ENCODE measurements around the gene CAMK2N2.

Gene CAMK2N2

DNA sequence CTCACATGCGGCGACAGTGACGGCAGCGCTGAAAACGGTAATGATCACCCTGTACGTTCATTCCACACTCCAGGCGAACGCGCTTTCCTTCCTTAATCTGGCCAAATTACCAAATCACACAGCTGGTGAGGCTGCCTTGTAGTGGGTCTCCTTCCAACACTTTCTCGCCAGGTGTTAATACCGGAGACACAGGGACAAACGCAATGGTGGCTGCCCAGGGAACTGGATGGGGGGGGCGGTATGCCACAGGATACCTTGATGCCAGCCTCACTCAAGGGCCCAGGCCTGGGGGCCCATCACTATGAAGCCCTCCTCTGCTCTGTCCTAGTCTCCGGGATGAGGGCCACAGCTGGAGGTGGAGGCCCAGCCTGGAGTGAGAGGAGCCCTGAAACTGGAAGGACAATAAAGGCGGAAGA is 1.4 kb upstream of the CAMK2N2 start:
- Histone ChIP-seq H3K4me1 (ENCODE audit: low read length) (peaks cover 10% of the 10 kb centered on the region), H3K27me3 (replicated peaks; ENCODE audit: insufficient read depth, low read length) (peaks cover 30% of the 10 kb centered on the region), H2AFZ (ENCODE audit: low read length) (no peak overlapping the region), H3K27ac (ENCODE audit: low read length) (no peak overlapping the region), H3K79me2 (ENCODE audit: low read length) (no peaks in the 10 kb centered on the region), H3K9me3 (replicated peaks; ENCODE audit: insufficient read depth, low read length) (no peaks in the 10 kb centered on the region), H4K20me1 (ENCODE audit: insufficient read depth, low read length) (peaks cover 7% of the 10 kb centered on the region), H3K9ac (ENCODE audit: low read length) (no peak overlapping the region), H3K9me2 (replicated peaks; ENCODE audit: insufficient read depth, low read length) (no peaks in the 10 kb centered on the region), H3F3A (ENCODE audit: insufficient read depth, low read length) (peaks cover 7% of the 10 kb centered on the region), H3K4me2 (ENCODE audit: low read depth, low read length) (peak overlapping the region; percentile 94; the same call in 1 of the 2 replicates), H3K36me3 (replicated peaks; ENCODE audit: insufficient read depth, low read length) (no peaks in the 10 kb centered on the region), H3K4me3 (ENCODE audit: low read length) (no peak overlapping the region)
- no peak for DNase-seq
- TF ChIP-seq EZH2 (optimal IDR thresholded peaks at IDR 0.05; ENCODE audit: low read depth, low read length) (no peak), EZH2phosphoT487 (IDR thresholded peaks at IDR 0.05; ENCODE audit: low read length) (no peak)
- TF ChIP-seq, protein P1, sequence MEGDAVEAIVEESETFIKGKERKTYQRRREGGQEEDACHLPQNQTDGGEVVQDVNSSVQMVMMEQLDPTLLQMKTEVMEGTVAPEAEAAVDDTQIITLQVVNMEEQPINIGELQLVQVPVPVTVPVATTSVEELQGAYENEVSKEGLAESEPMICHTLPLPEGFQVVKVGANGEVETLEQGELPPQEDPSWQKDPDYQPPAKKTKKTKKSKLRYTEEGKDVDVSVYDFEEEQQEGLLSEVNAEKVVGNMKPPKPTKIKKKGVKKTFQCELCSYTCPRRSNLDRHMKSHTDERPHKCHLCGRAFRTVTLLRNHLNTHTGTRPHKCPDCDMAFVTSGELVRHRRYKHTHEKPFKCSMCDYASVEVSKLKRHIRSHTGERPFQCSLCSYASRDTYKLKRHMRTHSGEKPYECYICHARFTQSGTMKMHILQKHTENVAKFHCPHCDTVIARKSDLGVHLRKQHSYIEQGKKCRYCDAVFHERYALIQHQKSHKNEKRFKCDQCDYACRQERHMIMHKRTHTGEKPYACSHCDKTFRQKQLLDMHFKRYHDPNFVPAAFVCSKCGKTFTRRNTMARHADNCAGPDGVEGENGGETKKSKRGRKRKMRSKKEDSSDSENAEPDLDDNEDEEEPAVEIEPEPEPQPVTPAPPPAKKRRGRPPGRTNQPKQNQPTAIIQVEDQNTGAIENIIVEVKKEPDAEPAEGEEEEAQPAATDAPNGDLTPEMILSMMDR (IDR thresholded peaks at IDR 0.05; ENCODE audit: low read length) = no peak

DNA sequence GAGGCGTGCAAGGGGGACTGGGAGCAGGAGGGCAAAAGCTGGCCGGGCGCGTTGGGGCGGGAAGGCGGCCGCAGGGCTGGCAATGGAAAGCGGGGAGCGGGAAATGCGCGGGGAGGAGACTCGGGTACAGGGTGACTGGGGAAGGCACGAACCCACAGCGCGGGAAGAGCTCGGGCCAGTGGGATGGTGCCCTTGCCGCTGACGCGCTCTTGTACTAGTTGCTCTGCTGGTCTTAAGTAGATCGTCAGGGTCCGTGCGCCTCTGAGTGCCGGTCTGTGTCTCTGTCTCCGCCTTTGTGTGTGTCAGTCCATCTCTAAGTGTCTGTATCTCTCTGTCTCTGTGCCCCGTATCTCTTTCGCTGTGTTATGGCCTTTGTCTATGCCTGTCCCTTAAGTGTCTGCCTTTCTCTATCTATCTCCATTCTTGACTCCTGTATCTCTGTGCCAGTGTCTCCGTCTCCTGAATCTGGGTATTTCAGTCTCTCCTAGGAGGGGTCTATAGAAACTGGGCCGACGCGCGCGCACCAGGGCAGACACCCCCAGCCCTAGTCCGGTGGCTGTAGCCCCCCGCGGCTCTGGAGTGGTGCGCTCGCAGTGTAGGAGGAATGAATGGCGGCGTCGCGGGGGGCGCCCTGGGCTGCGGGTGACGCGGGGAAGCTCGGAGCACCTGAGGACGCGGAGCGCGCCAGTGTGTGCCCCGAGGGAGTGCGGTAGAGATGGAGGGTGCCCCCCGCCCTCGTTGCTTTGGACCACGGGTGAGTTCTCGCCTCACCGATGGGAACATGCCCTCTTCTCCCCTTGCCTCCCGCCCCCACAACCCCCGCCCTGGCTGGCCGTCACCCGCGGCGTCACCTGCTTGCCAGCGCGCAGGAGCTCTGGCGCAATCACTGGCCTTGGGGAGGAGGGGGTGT is 756 bp upstream of the CAMK2N2 start:
- H3F3A ChIP-seq (ENCODE audit: insufficient read depth, low read length) = peaks cover 7% of the 10 kb centered on the region
- H4K20me1 ChIP-seq (ENCODE audit: insufficient read depth, low read length) = peaks cover 7% of the 10 kb centered on the region
- peaks cover 10% of the 10 kb centered on the region for H3K4me1 ChIP-seq (ENCODE audit: low read length)
- no peaks in the 10 kb centered on the region for H3K9me3 ChIP-seq (replicated peaks; ENCODE audit: insufficient read depth, low read length)
- H3K36me3 ChIP-seq (replicated peaks; ENCODE audit: insufficient read depth, low read length) = no peaks in the 10 kb centered on the region
- H3K4me2 ChIP-seq (ENCODE audit: low read depth, low read length) = peak overlapping the region; percentile 94
- TF ChIP-seq, protein P1 (IDR thresholded peaks at IDR 0.05; ENCODE audit: low read length) = no peak
- TF ChIP-seq EZH2 (optimal IDR thresholded peaks at IDR 0.05; ENCODE audit: low read depth, low read length) = no peak
- no peak for TF ChIP-seq EZH2phosphoT487 (IDR thresholded peaks at IDR 0.05; ENCODE audit: low read length)
- peaks cover 30% of the 10 kb centered on the region for H3K27me3 ChIP-seq (replicated peaks; ENCODE audit: insufficient read depth, low read length)
- no peak overlapping the region for H3K27ac ChIP-seq (ENCODE audit: low read length)
- peak overlapping the region; percentile 62 for H2AFZ ChIP-seq (ENCODE audit: low read length)
- peak; percentile 42 for DNase-seq
- H3K9me2 ChIP-seq (replicated peaks; ENCODE audit: insufficient read depth, low read length) = no peaks in the 10 kb centered on the region
- no peaks in the 10 kb centered on the region for H3K79me2 ChIP-seq (ENCODE audit: low read length)
- peak overlapping the region; percentile 66 for H3K4me3 ChIP-seq (ENCODE audit: low read length)
- H3K9ac ChIP-seq (ENCODE audit: low read length) = peak overlapping the region; percentile 1; the same call in 1 of the 2 replicates

GRCh38 chr3:184260724-184261269 is 556 bp downstream of the CAMK2N2 start:
- TF ChIP-seq EZH2phosphoT487 (IDR thresholded peaks at IDR 0.05; ENCODE audit: low read length) = 0 out of 2 replicates have a peak, but pooled peaks have one; percentile 35
- peak; percentile 58 for TF ChIP-seq EZH2 (optimal IDR thresholded peaks at IDR 0.05; ENCODE audit: low read depth, low read length)
- TF ChIP-seq, protein P1 (IDR thresholded peaks at IDR 0.05; ENCODE audit: low read length) = no peak
- Histone ChIP-seq H3K4me2 (ENCODE audit: low read depth, low read length) (peak overlapping the region; percentile 90), H3K27ac (ENCODE audit: low read length) (no peak overlapping the region), H3K9me2 (replicated peaks; ENCODE audit: insufficient read depth, low read length) (no peaks in the 10 kb centered on the region), H3F3A (ENCODE audit: insufficient read depth, low read length) (peaks cover 7% of the 10 kb centered on the region), H3K27me3 (replicated peaks; ENCODE audit: insufficient read depth, low read length) (peaks cover 30% of the 10 kb centered on the region), H3K9ac (ENCODE audit: low read length) (no peak overlapping the region), H3K4me3 (ENCODE audit: low read length) (peak overlapping the region; percentile 58), H3K9me3 (replicated peaks; ENCODE audit: insufficient read depth, low read length) (no peaks in the 10 kb centered on the region), H2AFZ (ENCODE audit: low read length) (peak overlapping the region; percentile 57), H3K36me3 (replicated peaks; ENCODE audit: insufficient read depth, low read length) (no peaks in the 10 kb centered on the region), H4K20me1 (ENCODE audit: insufficient read depth, low read length) (peaks cover 7% of the 10 kb centered on the region), H3K79me2 (ENCODE audit: low read length) (no peaks in the 10 kb centered on the region), H3K4me1 (ENCODE audit: low read length) (peaks cover 10% of the 10 kb centered on the region)
- no peak for DNase-seq

All from MM.1S (cell line).